Femur (tissue), 1 donor: ENCODE results near the gene NAE1.
"Not testable (repeated sequence)": the region's sequence is repeated elsewhere in the genome, so short reads cannot be mapped to it uniquely, and the experiment has no call there.

ENCODE experiments used
- DNase-seq: peaks from one replicate; pipeline ENCODE4 v3.0.0-alpha.2; 2017

NAE1 gene

DNA sequence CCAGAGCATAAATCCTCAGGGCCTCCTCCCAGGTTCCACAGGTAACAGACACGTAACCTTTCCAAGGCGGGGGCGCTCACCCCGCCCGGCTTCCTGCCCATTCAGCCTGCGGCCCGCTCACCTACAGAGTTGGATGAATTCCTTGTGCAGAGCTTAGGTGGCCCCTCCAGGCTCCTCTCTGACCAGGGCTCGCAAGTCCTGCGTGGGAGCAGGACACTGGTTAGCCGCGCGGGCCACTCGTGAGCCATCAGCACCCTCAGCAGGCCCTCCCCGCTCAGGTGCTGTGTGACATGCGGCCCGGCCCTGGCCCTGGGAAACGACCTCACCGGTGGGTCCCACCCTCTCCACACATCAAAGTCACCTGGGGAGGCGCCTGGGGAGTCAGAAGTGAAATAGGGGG is 29.9 kb downstream of the NAE1 start:
- no peak for DNase-seq

DNA sequence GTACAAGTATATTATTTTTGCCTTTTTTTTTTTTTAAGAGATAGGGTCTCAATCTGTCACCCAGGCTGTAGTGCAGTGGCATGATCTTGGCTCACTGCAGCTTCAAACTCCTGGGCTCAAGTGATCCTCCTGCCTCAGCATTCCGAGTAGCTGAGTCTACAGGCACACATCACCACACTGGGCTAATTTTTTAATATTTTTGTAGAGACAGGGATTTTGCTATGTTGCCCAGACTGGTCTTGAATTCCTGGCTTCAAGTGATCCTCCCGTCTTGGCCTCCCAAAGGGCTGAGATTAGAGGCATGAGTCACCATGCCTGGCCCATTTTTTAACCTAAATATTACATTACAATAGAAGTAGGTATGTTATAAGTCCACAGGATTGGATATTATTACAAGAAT is 32.6 kb downstream of the NAE1 start:
- DNase-seq, result no peak

DNA sequence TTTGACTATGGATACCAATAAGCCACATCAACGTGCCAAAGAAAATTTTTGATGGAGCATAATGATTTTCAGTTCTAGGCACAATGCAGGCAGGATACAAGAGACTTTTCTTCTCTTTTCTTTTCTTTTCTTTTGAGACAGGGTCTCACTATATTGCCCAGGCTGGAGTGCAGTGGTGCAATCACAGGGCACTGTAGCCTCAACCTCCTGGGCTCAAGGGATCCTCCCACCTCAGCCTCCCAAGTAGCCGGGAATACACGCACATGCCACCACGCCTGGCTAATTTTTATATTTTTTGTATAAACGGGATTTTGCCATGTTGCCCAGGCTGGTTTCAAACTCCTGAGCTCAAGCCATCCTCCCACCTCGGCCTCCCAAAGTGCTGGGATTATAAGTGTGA is 36.8 kb downstream of the NAE1 start:
- DNase-seq, result not testable (repeated sequence)

DNA sequence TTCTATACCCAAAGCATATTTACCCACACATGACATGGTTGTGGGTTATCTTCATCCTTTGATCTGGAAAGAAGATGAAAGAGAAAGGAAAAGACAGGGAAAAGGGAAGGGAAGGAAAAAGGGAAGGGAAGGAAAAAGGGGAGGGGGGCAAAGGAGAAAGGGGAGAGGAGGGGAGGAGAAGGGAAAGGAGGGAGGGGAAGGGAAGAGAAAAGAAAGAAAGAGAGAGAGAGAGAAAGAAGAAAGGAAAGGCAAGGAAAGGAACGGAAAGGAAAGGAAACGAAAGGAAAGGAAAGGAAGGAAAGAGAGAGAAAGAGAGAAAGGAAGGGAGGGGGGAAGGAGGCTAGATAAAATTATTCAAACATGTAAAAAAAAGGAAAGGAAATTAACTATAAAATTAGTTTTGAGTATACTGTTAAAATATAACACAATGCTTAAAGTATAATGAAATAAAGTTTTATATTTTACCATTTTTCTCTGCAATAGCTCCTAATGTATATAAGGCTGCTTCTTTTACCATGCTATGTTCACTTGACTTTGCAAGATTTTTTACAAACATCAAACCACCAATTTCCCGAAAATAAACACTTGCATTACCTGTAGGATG is 40.5 kb downstream of the NAE1 start:
- no peak for DNase-seq

DNA sequence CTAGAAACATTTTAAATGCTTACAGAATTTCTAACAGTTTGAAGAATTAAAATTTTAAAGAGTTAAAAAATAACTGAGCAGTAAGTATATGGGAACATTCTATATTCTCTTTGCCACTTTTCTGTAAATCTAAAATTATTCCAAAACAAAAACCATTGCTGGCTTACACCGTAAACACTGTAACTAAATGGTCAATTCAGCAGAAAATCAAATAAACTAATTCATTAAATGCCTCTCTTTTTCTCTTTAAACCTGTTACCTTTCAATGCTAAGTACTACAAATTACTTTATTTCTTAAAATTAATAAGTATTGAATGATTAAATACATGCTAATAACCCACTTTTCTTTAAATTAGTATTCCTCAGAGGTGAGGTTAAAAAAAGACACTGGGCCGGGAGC is 43.3 kb downstream of the NAE1 start:
- no peak for DNase-seq

DNA sequence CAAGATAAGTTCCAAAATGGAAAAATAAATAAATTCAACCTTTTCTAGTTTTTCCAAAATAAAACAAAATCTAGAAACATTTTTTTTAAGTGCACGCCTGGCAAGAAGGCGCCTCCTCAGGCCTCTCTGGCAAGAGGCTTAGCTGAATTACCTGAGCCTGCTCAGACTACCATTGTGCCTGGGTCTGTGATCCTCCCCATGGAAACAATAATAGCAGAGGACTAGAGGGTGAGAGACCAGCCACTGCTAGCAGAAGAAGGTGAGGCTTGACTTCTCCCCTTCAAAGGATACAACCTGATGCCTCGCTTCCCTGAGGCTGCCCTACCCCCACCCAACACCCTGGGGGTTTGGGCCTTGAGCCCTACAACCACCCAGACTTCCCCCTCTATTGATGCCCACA is 44.2 kb downstream of the NAE1 start:
- no peak for DNase-seq

DNA sequence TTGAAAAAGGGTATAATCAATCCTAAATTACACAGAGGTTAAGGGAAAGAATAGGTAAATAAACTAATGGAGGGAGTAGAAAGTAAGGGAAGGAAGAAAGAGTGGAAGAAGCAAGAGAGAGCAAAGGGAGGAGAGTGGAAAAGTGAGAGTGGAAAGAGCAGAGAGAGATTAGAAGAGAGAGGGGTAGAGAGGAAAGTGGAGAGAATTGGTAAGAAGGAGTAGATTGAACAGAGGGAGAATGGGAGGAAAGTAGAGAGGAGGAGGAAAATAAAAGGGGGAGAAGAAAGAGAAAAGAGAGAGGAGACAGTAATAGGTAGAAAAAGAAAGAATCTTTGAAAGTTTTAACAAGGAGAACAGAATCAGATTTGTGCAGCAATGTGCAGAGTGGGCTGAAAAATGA is 54.3 kb downstream of the NAE1 start:
- DNase-seq, result no peak

DNA sequence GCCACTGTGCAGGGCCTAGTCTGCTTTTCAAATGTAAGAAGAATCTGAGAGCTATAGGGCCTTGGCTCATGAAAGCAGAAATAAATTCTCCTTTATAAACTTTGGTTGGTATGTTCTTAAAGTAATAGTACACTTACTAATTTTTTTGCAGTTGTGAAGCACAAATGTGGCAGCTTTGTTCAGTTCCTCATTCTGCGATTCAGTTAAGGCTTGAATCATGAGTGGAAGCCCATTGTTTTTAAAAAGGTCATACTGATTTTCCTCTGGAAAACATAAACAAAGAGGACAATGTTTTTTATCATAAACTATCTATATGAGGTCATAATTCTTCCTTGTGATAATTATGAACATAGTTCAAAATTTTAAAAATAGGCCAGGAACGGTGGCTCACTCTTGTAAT is 55.8 kb downstream of the NAE1 start:
- no peak for DNase-seq

DNA sequence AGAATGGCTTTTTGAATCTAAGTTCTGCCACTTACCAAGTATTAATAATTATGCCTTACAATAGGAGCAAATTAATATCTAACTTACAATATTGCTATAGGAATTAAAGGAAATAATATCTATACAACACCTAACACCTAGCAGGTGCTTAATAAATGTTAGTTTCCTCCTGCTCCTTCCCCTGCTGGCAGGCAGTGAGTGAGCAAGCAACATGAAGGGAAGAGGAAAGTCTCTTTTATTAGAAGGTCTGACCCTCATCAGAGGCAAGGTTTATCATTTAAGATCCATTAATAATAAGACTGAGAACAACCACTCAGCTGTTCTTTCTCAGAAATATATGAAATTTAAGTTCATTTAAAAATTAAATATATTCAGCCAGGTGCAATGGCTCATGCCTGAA is 72.7 kb downstream of the NAE1 start:
- DNase-seq, result no peak

DNA sequence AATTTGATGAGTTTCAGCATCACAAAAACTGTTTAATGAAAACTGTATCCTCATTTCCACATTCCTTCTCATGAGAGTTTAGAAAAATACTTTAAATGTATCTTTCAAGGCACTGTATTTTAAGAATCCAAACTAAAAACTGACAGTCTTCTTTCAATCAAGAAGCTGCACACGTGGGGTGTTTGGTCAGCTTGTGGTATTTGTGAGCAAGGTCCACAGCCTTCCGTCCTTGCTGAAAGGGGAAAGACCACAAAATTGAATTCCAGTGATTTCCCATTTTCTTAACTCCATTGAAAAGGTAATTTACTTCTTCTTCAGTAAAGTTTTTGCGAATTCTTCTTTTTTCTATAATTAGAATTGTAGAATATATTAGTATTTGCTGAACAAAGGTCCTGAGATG is 76.0 kb downstream of the NAE1 start:
- no peak for DNase-seq

DNA sequence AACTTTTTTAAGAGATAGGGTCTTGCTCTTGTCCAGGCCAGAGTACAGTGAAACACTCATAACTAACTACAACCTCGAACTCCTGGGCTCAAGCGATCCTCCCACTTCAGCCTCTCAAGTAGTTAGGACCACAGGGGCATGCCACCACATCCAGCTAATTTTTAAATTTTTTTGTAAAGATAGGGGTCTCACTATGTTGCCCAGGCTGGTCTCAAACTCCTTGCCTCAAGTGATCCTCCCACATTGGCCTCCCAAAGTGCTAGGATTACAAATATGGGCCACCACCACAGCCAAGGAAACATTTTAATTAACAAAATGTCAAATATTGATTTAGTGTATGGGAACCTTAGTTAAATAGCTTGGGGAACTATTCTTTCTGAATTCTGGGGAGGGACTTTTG is 76.6 kb downstream of the NAE1 start:
- no peak for DNase-seq

DNA sequence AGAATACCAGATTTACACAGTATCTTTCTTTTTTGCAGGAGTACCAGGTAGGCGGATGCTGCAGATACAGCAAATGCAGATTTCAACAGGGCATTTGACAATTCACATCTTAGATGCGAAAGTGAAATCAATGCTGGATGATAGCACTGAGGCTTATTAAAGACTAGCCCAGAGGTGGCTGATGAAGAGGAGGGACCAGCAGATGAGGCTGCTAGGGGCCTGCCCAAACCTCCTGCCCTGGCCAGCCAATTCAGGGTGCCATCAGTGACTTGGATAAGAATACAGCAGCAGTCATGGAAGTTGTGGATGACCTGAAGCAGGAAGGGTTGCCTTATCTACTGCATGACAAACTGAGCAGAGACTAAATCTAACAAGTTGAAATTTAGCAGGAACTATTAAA is 77.8 kb downstream of the NAE1 start:
- DNase-seq, result no peak
